Uterus (tissue), 4 donors: Measurements from ENCODE around the gene CCL19. TPM values are rescaled to one million over a fixed set of nuclear protein-coding genes. Genes with fewer than 3 reads are reported as not detected.

Source experiments
- DNase-seq, 2 donors: peaks; one replicate each; pipeline ENCODE4 v3.0.0-alpha.2; 2019 to 2020
- H3K27ac ChIP-seq, 2 donors: fragments of 200-600 bp; sonication (generic); 1 replicate in 1 of 2; 2 replicates in 1 of 2; pipeline ENCODE4 v1.5.1; 2016 to 2018
- H3K27me3 ChIP-seq, 2 donors: fragments of 200-600 bp; sonication (generic); one replicate each; pipeline ENCODE4 v1.5.1; 2018 to 2019; ENCODE audit warnings: control low read depth in 1 of 2
- H3K36me3 ChIP-seq, 2 donors: fragments of 200-600 bp; sonication (generic); one replicate each; pipeline ENCODE4 v1.5.1; 2019; ENCODE audit warnings: control low read depth in 1 of 2
- H3K4me1 ChIP-seq, 2 donors: fragments of 200-600 bp; sonication (generic); one replicate each; pipeline ENCODE4 v1.5.1; 2018 to 2019; ENCODE audit warnings: control low read depth in 1 of 2
- H3K4me3 ChIP-seq, 2 donors: fragments of 200-600 bp; sonication (generic); 1 replicate in 1 of 2; 2 replicates in 1 of 2; pipeline ENCODE4 v1.5.1; 2018 to 2019; ENCODE audit warnings: mild to moderate bottlenecking in 1 of 2
- H3K9me3 ChIP-seq, 2 donors: fragments of 200-600 bp; sonication (generic); one replicate each; pipeline ENCODE4 v1.5.1; 2019; ENCODE audit warnings: control low read depth in 1 of 2
- CTCF ChIP-seq, 4 experiments: fragments of 200-600 bp in 2 of 4; fragments of 450-650 bp in 2 of 4; sonication (generic) in 2 of 4; IDR thresholded peaks; one replicate each; pipeline ENCODE4 v1.5.1; 2016 to 2019; ENCODE audit warnings: antibody characterized with exemption in 4 of 4, mild to moderate bottlenecking in 2 of 4, moderate library complexity in 1 of 4
- POLR2A ChIP-seq, 2 donors: fragments of 450-650 bp; IDR thresholded peaks; one replicate each; pipeline ENCODE4 v1.6.1; 2016; ENCODE audit warnings: antibody characterized with exemption in 2 of 2, mild to moderate bottlenecking in 1 of 2, moderate library complexity in 1 of 2
- intact Hi-C: fragments of 100-400 bp; cut with DNase I; formaldehyde crosslinking; loops from one replicate; pipeline ENCODE4 v1.15.1; 2023; ENCODE audit warnings: low total_unique reads
- total RNA-seq, 4 donors: library from RNA; depleted of rRNA in 3 of 4; stranded (reverse); fragments of >200 nt in 3 of 4; gene quantifications; one replicate each; pipeline versions ENCODE4 v1.1.0 to v1.2.4, GENCODE V29; 2014 to 2023
- donor health status: DM: yes; HTN: yes; CAD: no.

Gene CCL19
- total RNA-seq, 4 donors from 2014 or later = 0.55 to 1.3 TPM; not detected in 2

GRCh38 chr9:34663303-34663605 lies 27.8 kb downstream of the CCL19 start:
- Histone ChIP-seq H3K36me3 (no peaks in the 10 kb centered on the region), H3K9me3 (no peaks in the 10 kb centered on the region), H3K4me1 (no peaks in the 10 kb centered on the region), H3K4me3 (no peak overlapping the region), H3K27me3 (no peaks in the 10 kb centered on the region), H3K27ac (no peak overlapping the region)
- intact Hi-C loops = no loop called here
- no peak for DNase-seq
- no peak for TF ChIP-seq POLR2A (IDR thresholded peaks at IDR 0.05)
- TF ChIP-seq CTCF (IDR thresholded peaks at IDR 0.05) = no peak

- no peak for TF ChIP-seq CTCF (IDR thresholded peaks at IDR 0.05)
- TF ChIP-seq POLR2A (IDR thresholded peaks at IDR 0.05) = no peak
- Histone ChIP-seq H3K36me3 (no peaks in the 10 kb centered on the region), H3K27ac (no peak within 1 kb of the TSS), H3K4me3 (no peak within 1 kb of the TSS), H3K27me3 (no peaks in the 10 kb centered on the region), H3K9me3 (no peaks in the 10 kb centered on the region), H3K4me1 (no peaks in the 10 kb centered on the region)
- no peak for DNase-seq
- intact Hi-C loops = no loop called here
Measured at GRCh38 chr9:34662526-34663302, 28.4 kb downstream of the CCL19 start, which contains the start of gene CCL27. Gene CCL27, minus strand, starts transcription at chr9:34662657. Its CDS starts 24 bp downstream, at chr9:34662633.

GRCh38 chr9:34659592-34660253 lies 31.4 kb downstream of the CCL19 start:
- no peaks in the 10 kb centered on the region for H3K27me3 ChIP-seq
- no peaks in the 10 kb centered on the region for H3K36me3 ChIP-seq
- DNase-seq = no peak
- H3K4me1 ChIP-seq = peaks cover 0 to 9% of the 10 kb centered on the region in 2 donors
- no peaks in the 10 kb centered on the region for H3K9me3 ChIP-seq
- intact Hi-C loops = no loop called here
- H3K4me3 ChIP-seq = no peak overlapping the region
- H3K27ac ChIP-seq = no peak overlapping the region
- TF ChIP-seq CTCF (IDR thresholded peaks at IDR 0.05) = no peak
- no peak for TF ChIP-seq POLR2A (IDR thresholded peaks at IDR 0.05)

- no peaks in the 10 kb centered on the region for H3K27me3 ChIP-seq
- no peaks in the 10 kb centered on the region for H3K36me3 ChIP-seq
- intact Hi-C loops = no loop called here
- DNase-seq = no peak
- H3K4me1 ChIP-seq = peaks cover 0 to 13% of the 10 kb centered on the region in 2 donors
- H3K9me3 ChIP-seq = no peaks in the 10 kb centered on the region
- TF ChIP-seq POLR2A (IDR thresholded peaks at IDR 0.05) (no peak), CTCF (IDR thresholded peaks at IDR 0.05) (no peak)
- H3K27ac ChIP-seq = no peak overlapping the region
- H3K4me3 ChIP-seq = no peak overlapping the region
Measured at GRCh38 chr9:34658461-34658860, 32.6 kb downstream of the CCL19 start.

- no peak for DNase-seq
- intact Hi-C loops = no loop called here
- TF ChIP-seq CTCF (IDR thresholded peaks at IDR 0.05) (no peak), POLR2A (IDR thresholded peaks at IDR 0.05) (no peak)
- Histone ChIP-seq H3K4me1 (peaks cover 0 to 27% of the 10 kb centered on the region in 2 donors), H3K27ac (peak overlapping the region in 1 of 2 donors; percentile 40), H3K9me3 (no peaks in the 10 kb centered on the region), H3K4me3 (no peak overlapping the region), H3K36me3 (no peaks in the 10 kb centered on the region), H3K27me3 (no peaks in the 10 kb centered on the region)
Measured at GRCh38 chr9:34656992-34657391, 34.1 kb downstream of the CCL19 start.
